ENCODE measurements around the gene NWD2.

NWD2 gene

GRCh38 chr4:37219990-37220389, 24.6 kb upstream of the NWD2 start:
- TF ChIP-seq FOXP2 (optimal IDR thresholded peaks at IDR 0.05; ENCODE audit: borderline replicate concordance, extremely low read depth, extremely low read length, insufficient read depth): no peak
- TF ChIP-seq TAF1 (IDR thresholded peaks at IDR 0.05; ENCODE audit: borderline replicate concordance, insufficient read depth, low read length): no peak
- no peak for TF ChIP-seq REST (IDR thresholded peaks at IDR 0.05; ENCODE audit: insufficient read depth in 1 of 2, low read depth in 2 of 2, low read length in 2 of 2)
- no peak for TF ChIP-seq POLR2AphosphoS5 (IDR thresholded peaks at IDR 0.05; ENCODE audit: low read depth, low read length)
- TF ChIP-seq SIN3A (IDR thresholded peaks at IDR 0.05; ENCODE audit: borderline replicate concordance, insufficient read depth, low read length): no peak

GRCh38 chr4:37220685-37221084, 23.9 kb upstream of the NWD2 start:
- TF ChIP-seq POLR2AphosphoS5 (IDR thresholded peaks at IDR 0.05; ENCODE audit: low read depth, low read length) (no peak), TAF1 (IDR thresholded peaks at IDR 0.05; ENCODE audit: borderline replicate concordance, insufficient read depth, low read length) (no peak), FOXP2 (optimal IDR thresholded peaks at IDR 0.05; ENCODE audit: borderline replicate concordance, extremely low read depth, extremely low read length, insufficient read depth) (no peak), SIN3A (IDR thresholded peaks at IDR 0.05; ENCODE audit: borderline replicate concordance, insufficient read depth, low read length) (no peak), REST (IDR thresholded peaks at IDR 0.05; ENCODE audit: insufficient read depth in 1 of 2, low read depth in 2 of 2, low read length in 2 of 2) (no peak)

- TF ChIP-seq TAF1 (IDR thresholded peaks at IDR 0.05; ENCODE audit: borderline replicate concordance, insufficient read depth, low read length): no peak
- TF ChIP-seq SIN3A (IDR thresholded peaks at IDR 0.05; ENCODE audit: borderline replicate concordance, insufficient read depth, low read length): no peak
- no peak for TF ChIP-seq POLR2AphosphoS5 (IDR thresholded peaks at IDR 0.05; ENCODE audit: low read depth, low read length)
- no peak for TF ChIP-seq REST (IDR thresholded peaks at IDR 0.05; ENCODE audit: insufficient read depth in 1 of 2, low read depth in 2 of 2, low read length in 2 of 2)
- no peak for TF ChIP-seq FOXP2 (optimal IDR thresholded peaks at IDR 0.05; ENCODE audit: borderline replicate concordance, extremely low read depth, extremely low read length, insufficient read depth)
Measured at GRCh38 chr4:37223732-37224131, 20.8 kb upstream of the NWD2 start.

GRCh38 chr4:37224854-37225253, 19.7 kb upstream of the NWD2 start:
- TF ChIP-seq FOXP2 (optimal IDR thresholded peaks at IDR 0.05; ENCODE audit: borderline replicate concordance, extremely low read depth, extremely low read length, insufficient read depth): no peak
- TF ChIP-seq TAF1 (IDR thresholded peaks at IDR 0.05; ENCODE audit: borderline replicate concordance, insufficient read depth, low read length): no peak
- no peak for TF ChIP-seq REST (IDR thresholded peaks at IDR 0.05; ENCODE audit: insufficient read depth in 1 of 2, low read depth in 2 of 2, low read length in 2 of 2)
- no peak for TF ChIP-seq SIN3A (IDR thresholded peaks at IDR 0.05; ENCODE audit: borderline replicate concordance, insufficient read depth, low read length)
- no peak for TF ChIP-seq POLR2AphosphoS5 (IDR thresholded peaks at IDR 0.05; ENCODE audit: low read depth, low read length)

- no peak for TF ChIP-seq SIN3A (IDR thresholded peaks at IDR 0.05; ENCODE audit: borderline replicate concordance, insufficient read depth, low read length)
- TF ChIP-seq FOXP2 (optimal IDR thresholded peaks at IDR 0.05; ENCODE audit: borderline replicate concordance, extremely low read depth, extremely low read length, insufficient read depth): no peak
- TF ChIP-seq REST (IDR thresholded peaks at IDR 0.05; ENCODE audit: insufficient read depth in 1 of 2, low read depth in 2 of 2, low read length in 2 of 2): no peak
- no peak for TF ChIP-seq POLR2AphosphoS5 (IDR thresholded peaks at IDR 0.05; ENCODE audit: low read depth, low read length)
- no peak for TF ChIP-seq TAF1 (IDR thresholded peaks at IDR 0.05; ENCODE audit: borderline replicate concordance, insufficient read depth, low read length)
Measured at GRCh38 chr4:37225778-37226177, 18.8 kb upstream of the NWD2 start.

Data from PFSK-1 (cell line).